ENCODE results near the gene MAP10. TPM values are rescaled to one million over a fixed set of nuclear protein-coding genes. Genes with fewer than 3 reads are reported as not detected.

Gene MAP10
- total RNA-seq, 1 donor from 2014 or later = 11.3 TPM

DNA sequence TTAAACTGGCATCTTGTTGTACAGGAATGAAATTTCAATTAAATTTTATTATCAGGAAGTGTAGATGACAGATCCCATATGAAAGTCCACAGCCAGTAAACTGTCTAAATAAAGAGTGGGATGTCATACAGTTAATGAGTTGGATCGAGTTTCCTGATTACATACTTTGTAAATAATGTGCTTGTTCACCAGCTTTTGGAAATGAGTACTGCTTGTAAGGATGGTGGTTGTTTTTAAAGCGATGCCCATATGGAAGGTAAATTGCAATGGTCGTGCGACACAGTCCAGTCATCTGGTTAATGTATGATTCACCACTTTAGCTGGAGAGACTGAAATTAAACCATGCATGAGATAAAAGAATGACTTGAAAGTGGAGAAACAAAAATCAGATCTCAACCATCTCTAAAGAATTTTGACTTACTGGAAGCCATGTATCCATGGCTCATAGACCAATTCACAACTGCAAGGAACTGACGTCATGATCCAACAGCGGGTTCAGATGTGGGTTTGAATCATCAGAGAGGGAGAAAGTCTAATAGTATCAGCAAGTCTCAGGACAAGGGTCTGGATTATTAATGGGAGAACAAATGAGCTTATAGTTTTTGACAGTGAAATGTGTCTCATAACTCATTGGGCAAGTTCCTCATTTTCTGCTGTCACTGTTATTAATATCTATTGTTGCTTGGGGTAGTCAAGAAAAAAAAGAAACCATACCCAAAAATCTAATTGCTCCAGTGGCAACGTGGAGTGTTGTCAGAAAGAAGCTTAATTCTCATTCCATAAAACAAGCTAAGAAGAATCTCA lies 49.0 kb downstream of the MAP10 start:
- DNase-seq (ENCODE audit: low spot score) = peak; percentile 57

DNA sequence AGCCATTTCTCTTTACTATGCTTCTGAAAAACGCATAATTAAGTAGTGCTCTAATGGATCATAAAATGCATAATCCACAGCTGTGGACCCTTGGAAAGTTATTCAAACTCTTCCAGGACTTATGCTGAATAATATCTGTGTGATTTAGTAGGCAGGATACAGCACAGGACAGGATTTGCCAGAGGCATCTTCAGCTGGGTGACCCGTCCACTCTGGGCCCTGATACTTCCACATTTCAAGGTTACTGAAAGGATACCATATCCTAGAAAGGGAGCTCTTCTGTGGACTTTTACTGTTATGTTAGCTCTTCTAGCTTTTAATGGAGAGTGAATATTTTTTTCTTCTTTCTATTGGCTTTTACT lies 49.6 kb downstream of the MAP10 start:
- no peak for DNase-seq (ENCODE audit: low spot score)

DNA sequence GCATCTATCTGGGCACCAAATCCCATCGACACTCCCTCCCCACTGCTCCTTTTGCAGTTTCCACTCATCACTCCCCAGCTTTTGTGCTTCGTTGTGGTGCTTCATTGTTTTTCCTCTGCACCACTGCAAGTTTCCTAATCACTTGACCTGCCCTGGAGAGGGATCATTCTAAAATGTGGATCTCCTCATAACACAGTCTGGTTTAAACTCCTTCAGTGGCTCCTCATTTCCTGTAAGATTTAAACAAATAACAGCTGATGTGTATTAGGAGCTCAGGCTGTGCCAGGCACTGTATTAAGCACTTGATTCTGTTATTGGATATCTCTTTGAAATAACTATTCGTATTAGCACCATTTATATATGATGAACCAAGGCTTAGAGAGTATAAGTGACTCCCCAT lies 51.3 kb downstream of the MAP10 start:
- no peak for DNase-seq (ENCODE audit: low spot score)

Other genes starting within 250 kb of the MAP10 start
- gene SIPA1L2, start 175.3 kb upstream of the MAP10 start, total RNA-seq (ENCODE audit: insufficient read depth, low replicate concordance) = 49.1 TPM
- 31.8 TPM for gene NTPCR, start 145.2 kb downstream of the MAP10 start, total RNA-seq (ENCODE audit: insufficient read depth, low replicate concordance)